Caco-2 (cell line): ENCODE data around the gene C4BPB. TPM values are rescaled to one million over a fixed set of nuclear protein-coding genes. Genes with fewer than 3 reads are reported as not detected.

Source experiments
- BruUV-seq: library from RNA; stranded (reverse); fragments of 400-500 nt; replicated peaks from 2 replicates; lab custom pipeline; 2021; lab: Mats Ljungman, UMichigan
- CTCF ChIA-PET: fragments of 300-600 bp; sonication (Branson Sonifier 250); formaldehyde crosslinking; loops from one replicate; lab custom pipeline; 2022; ENCODE audit warnings: antibody characterized with exemption; lab: Charles Lee
- POLR2A ChIA-PET: fragments of 300-600 bp; sonication (Branson Sonifier 250); formaldehyde crosslinking; loops from one replicate; lab custom pipeline; 2022; ENCODE audit warnings: antibody characterized with exemption; lab: Charles Lee
- DNase-seq, 2 experiments: peaks; one replicate each; pipeline versions ENCODE4 v3.0.0 to v3.0.0-alpha.2; 2020 to 2022
- H3K27me3 ChIP-seq: replicated peaks from 2 replicates; pipeline ENCODE4 v1.6.0; 2011; ENCODE audit warnings: low read length; ENCODE audit not compliant: control insufficient read depth, insufficient read depth
- H3K36me3 ChIP-seq: 2 replicates; pipeline ENCODE4 v1.5.1; 2011; ENCODE audit warnings: low read length; ENCODE audit not compliant: control insufficient read depth, insufficient read depth
- H3K4me1 ChIP-seq: fragments of 250-450 bp; sonication (Bioruptor Pico); 2 replicates; pipeline ENCODE4 v1.5.1; 2020; ENCODE audit warnings: mild to moderate bottlenecking
- H3K4me3 ChIP-seq: 2 replicates; pipeline ENCODE4 v1.5.1; 2011; ENCODE audit warnings: low read depth, mild to moderate bottlenecking, control low read depth, low read length
- H3K9me3 ChIP-seq: fragments of 250-450 bp; sonication (Bioruptor Pico); 2 replicates; pipeline ENCODE4 v1.5.1; 2020; ENCODE audit warnings: mild to moderate bottlenecking, moderate library complexity
- H3K27ac Mint-ChIP-seq: one replicate; pipeline ENCODE4 v1.8.0; 2022; ENCODE audit warnings: mixed read lengths; ENCODE audit not compliant: unreplicated experiment
- H3K27me3 Mint-ChIP-seq: one replicate; pipeline ENCODE4 v1.8.0; 2022; ENCODE audit warnings: mixed read lengths; ENCODE audit not compliant: insufficient read depth, unreplicated experiment
- H3K36me3 Mint-ChIP-seq: one replicate; pipeline ENCODE4 v1.8.0; 2022; ENCODE audit warnings: mild to moderate bottlenecking, mixed read lengths; ENCODE audit not compliant: insufficient read depth, unreplicated experiment
- H3K4me1 Mint-ChIP-seq: one replicate; pipeline ENCODE4 v1.8.0; 2022; ENCODE audit warnings: low read depth, mixed read lengths; ENCODE audit not compliant: unreplicated experiment
- H3K4me3 Mint-ChIP-seq: one replicate; pipeline ENCODE4 v1.8.0; 2022; ENCODE audit warnings: mild to moderate bottlenecking, moderate library complexity, mixed read lengths; ENCODE audit not compliant: unreplicated experiment
- H3K9me3 Mint-ChIP-seq: one replicate; pipeline ENCODE4 v1.8.0; 2022; ENCODE audit warnings: mixed read lengths; ENCODE audit not compliant: unreplicated experiment
- intact Hi-C: fragments of 100-400 bp; cut with micrococcal nuclease; formaldehyde crosslinking; loops from one replicate; pipeline ENCODE4 v1.10.0; 2022; ENCODE audit not compliant: unreplicated experiment
- total RNA-seq: library from RNA; stranded (reverse); gene quantifications from 2 replicates; pipeline ENCODE4 v1.2.3, GENCODE V29; 2022
- TF ChIP-seq, protein P1 (sequence below), 2 experiments: fragments of 200-600 bp in 1 of 2; IDR thresholded peaks; 1 replicate in 1 of 2; 2 replicates in 1 of 2; pipeline versions ENCODE4 v1.5.1 to v1.8.0; 2011 to 2022; ENCODE audit warnings: antibody characterized with exemption in 1 of 2, control low read depth in 1 of 2, inconsistent platforms in 1 of 2, low read depth in 1 of 2, low read length in 1 of 2, mild to moderate bottlenecking in 1 of 2, moderate library complexity in 1 of 2; ENCODE audit not compliant: insufficient read depth in 1 of 2, severe bottlenecking in 1 of 2, unreplicated experiment in 1 of 2

C4BPB gene
- total RNA-seq, 1 experiment from 2014 or later = 99.8 TPM

DNA sequence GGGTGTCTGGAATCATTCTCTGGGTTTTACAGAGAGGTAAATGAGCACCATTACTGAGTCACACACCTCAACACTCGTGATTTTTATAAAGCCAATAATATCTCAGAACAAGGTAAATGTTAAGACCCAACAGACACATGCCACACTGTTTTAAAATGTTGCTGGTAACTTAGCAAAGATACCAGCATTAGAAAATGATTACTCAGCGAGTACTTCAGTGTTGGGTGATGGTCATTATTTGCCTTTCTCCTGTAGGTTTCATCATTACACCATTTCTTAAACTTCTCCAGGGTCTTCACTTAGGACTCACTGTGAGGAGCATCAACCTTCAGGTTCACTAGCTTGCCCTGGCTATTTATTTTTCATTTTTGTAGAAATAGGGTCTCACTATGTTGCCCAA is 6.9 kb upstream of the C4BPB start:
- no peaks in the 10 kb centered on the region for H3K27me3 ChIP-seq
- H3K36me3 ChIP-seq = no peaks in the 10 kb centered on the region
- ChIA-PET POLR2A (no interaction called here), CTCF (no interaction called here)
- no TSS peak for BruUV-seq
- no peak overlapping the region for H3K4me3 ChIP-seq
- intact Hi-C loops = loop anchor here (5.0 kb wide), 1 partner anchor 255 kb away; no protein-coding TSS in a partner anchor
- Mint-ChIP-seq H3K27ac (no peak overlapping the region), H3K9me3 (no peaks in the 10 kb centered on the region), H3K4me1 (peaks cover 33% of the 10 kb centered on the region), H3K27me3 (no peaks in the 10 kb centered on the region), H3K4me3 (no peak overlapping the region), H3K36me3 (peaks cover 6% of the 10 kb centered on the region)
- H3K4me1 ChIP-seq = peaks cover 34% of the 10 kb centered on the region
- no peaks in the 10 kb centered on the region for H3K9me3 ChIP-seq
- DNase-seq = no peak
- TF ChIP-seq, protein P1, sequence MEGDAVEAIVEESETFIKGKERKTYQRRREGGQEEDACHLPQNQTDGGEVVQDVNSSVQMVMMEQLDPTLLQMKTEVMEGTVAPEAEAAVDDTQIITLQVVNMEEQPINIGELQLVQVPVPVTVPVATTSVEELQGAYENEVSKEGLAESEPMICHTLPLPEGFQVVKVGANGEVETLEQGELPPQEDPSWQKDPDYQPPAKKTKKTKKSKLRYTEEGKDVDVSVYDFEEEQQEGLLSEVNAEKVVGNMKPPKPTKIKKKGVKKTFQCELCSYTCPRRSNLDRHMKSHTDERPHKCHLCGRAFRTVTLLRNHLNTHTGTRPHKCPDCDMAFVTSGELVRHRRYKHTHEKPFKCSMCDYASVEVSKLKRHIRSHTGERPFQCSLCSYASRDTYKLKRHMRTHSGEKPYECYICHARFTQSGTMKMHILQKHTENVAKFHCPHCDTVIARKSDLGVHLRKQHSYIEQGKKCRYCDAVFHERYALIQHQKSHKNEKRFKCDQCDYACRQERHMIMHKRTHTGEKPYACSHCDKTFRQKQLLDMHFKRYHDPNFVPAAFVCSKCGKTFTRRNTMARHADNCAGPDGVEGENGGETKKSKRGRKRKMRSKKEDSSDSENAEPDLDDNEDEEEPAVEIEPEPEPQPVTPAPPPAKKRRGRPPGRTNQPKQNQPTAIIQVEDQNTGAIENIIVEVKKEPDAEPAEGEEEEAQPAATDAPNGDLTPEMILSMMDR (IDR thresholded peaks at IDR 0.05; ENCODE audit: insufficient read depth in 1 of 2, low read depth in 1 of 2, low read length in 1 of 2, severe bottlenecking in 1 of 2, unreplicated experiment in 1 of 2) = no peak

DNA sequence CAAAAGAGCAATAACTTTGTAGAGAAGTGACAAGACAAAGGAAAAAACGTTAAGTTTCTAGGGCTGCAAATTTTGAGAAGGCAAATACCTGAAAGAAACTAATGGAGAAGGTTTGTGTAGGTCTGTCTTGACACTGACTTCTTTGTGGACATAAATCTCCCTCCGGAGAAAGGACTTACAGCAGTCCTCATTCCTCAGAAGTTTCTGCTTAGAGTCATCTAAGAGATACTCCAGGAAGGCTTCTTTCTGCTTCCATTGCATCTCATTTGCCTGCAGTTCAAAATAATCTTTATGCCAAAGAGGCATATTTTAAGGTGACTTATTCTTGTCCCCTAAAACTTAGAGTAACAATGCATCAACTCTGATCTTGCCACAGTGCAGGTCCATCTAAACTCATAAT is 4.4 kb upstream of the C4BPB start:
- no peak for DNase-seq
- Histone ChIP-seq H3K4me1 (peaks cover 58% of the 10 kb centered on the region), H3K36me3 (no peaks in the 10 kb centered on the region), H3K4me3 (no peak overlapping the region), H3K27me3 (no peaks in the 10 kb centered on the region), H3K9me3 (no peaks in the 10 kb centered on the region)
- peak overlapping the region; percentile 46 for H3K4me3 Mint-ChIP-seq
- POLR2A ChIA-PET = interaction anchor here (1.1 to 1.8 kb wide), 2 partner anchors 31 to 237 kb away, joined by 8 to 9 read pairs; partner anchors contain the start of genes CD55 and PFKFB2
- H3K9me3 Mint-ChIP-seq = no peaks in the 10 kb centered on the region
- BruUV-seq = no TSS peak
- peaks cover 10% of the 10 kb centered on the region for H3K36me3 Mint-ChIP-seq
- CTCF ChIA-PET = interaction anchor here (0.5 to 2.5 kb wide), 6 partner anchors 20 to 415 kb away, joined by 3 to 14 read pairs (median 4); partner anchors contain the start of genes C4BPA and CD55
- peaks cover 54% of the 10 kb centered on the region for H3K4me1 Mint-ChIP-seq
- no peak overlapping the region for H3K27ac Mint-ChIP-seq
- TF ChIP-seq, protein P1 (IDR thresholded peaks at IDR 0.05; ENCODE audit: insufficient read depth in 1 of 2, low read depth in 1 of 2, low read length in 1 of 2, severe bottlenecking in 1 of 2, unreplicated experiment in 1 of 2) = no peak
- intact Hi-C loops = loop anchor here (1.0 to 5.0 kb wide), 4 partner anchors 157 to 415 kb away; no protein-coding TSS in a partner anchor
- no peaks in the 10 kb centered on the region for H3K27me3 Mint-ChIP-seq

DNA sequence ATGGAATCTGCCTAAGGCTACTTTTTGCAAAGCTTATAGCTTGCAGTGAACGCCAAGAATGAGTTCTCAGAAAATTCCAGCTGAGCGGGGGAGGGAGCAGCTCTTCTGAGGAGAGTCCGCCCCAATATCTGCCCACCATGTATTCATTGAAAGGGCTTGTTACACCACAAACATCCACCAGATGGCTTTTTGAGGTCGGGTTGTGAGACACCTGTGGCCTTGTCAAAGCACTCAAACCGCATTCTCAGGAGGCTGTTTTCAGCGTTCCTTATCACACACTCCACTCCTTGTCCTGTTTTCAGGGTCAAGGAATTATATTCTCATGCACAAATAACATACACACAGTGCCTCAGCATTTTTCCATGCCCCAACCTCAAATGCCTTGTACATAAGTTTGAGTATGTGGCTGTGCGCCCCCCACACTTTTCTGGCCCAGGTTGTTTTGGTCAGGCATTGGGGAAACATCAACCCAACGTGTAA is 3.9 kb upstream of the C4BPB start:
- TF ChIP-seq, protein P1 (IDR thresholded peaks at IDR 0.05; ENCODE audit: insufficient read depth in 1 of 2, low read depth in 1 of 2, low read length in 1 of 2, severe bottlenecking in 1 of 2, unreplicated experiment in 1 of 2) = peak; percentile 77 to 80
- peaks cover 56% of the 10 kb centered on the region for H3K4me1 Mint-ChIP-seq
- Histone ChIP-seq H3K27me3 (no peaks in the 10 kb centered on the region), H3K4me1 (peaks cover 59% of the 10 kb centered on the region), H3K36me3 (no peaks in the 10 kb centered on the region), H3K4me3 (no peak overlapping the region), H3K9me3 (no peaks in the 10 kb centered on the region)
- POLR2A ChIA-PET = interaction anchor here (1.1 to 1.8 kb wide), 2 partner anchors 32 to 237 kb away, joined by 8 to 9 read pairs; partner anchors contain the start of genes CD55 and PFKFB2
- H3K36me3 Mint-ChIP-seq = peaks cover 15% of the 10 kb centered on the region
- BruUV-seq = no TSS peak
- no peaks in the 10 kb centered on the region for H3K27me3 Mint-ChIP-seq
- CTCF ChIA-PET = interaction anchor here (0.5 to 2.5 kb wide), 6 partner anchors 19 to 415 kb away, joined by 3 to 14 read pairs (median 4); partner anchors contain the start of genes C4BPA and CD55
- peak overlapping the region; percentile 62 for H3K27ac Mint-ChIP-seq
- H3K9me3 Mint-ChIP-seq = no peaks in the 10 kb centered on the region
- peak; percentile 84 to 87 for DNase-seq
- intact Hi-C loops = loop anchor here (1.0 to 5.0 kb wide), 4 partner anchors 157 to 415 kb away; no protein-coding TSS in a partner anchor
- peak overlapping the region; percentile 46 for H3K4me3 Mint-ChIP-seq
